Measurements from ENCODE around the gene YWHAG.

Gene YWHAG

GRCh38 chr7:76394957-76395356, 36.2 kb upstream of the YWHAG start:
- TF ChIP-seq USF1 (IDR thresholded peaks at IDR 0.05) (no peak), CREB1 (IDR thresholded peaks at IDR 0.05; ENCODE audit: low read depth) (no peak), ZBTB7A (IDR thresholded peaks at IDR 0.05; ENCODE audit: low read depth) (no peak), NFIC (IDR thresholded peaks at IDR 0.05) (no peak), REST (IDR thresholded peaks at IDR 0.05; ENCODE audit: low read depth) (no peak), MAX (IDR thresholded peaks at IDR 0.05) (no peak), RAD21 (IDR thresholded peaks at IDR 0.05; ENCODE audit: low read depth) (no peak), TEAD4 (IDR thresholded peaks at IDR 0.05) (no peak), FOXM1 (IDR thresholded peaks at IDR 0.05; ENCODE audit: borderline replicate concordance, low read depth) (no peak), TCF12 (IDR thresholded peaks at IDR 0.05; ENCODE audit: low read depth) (no peak), YY1 (IDR thresholded peaks at IDR 0.05; ENCODE audit: low read depth) (no peak), EP300 (IDR thresholded peaks at IDR 0.05; ENCODE audit: borderline replicate concordance) (no peak), CEBPB (IDR thresholded peaks at IDR 0.05) (no peak), TAF1 (IDR thresholded peaks at IDR 0.05; ENCODE audit: low read depth) (no peak), EGR1 (IDR thresholded peaks at IDR 0.05) (no peak)

GRCh38 chr7:76393116-76394031, 34.6 kb upstream of the YWHAG start:
- peak; percentile 53 for TF ChIP-seq USF1 (IDR thresholded peaks at IDR 0.05)
- TF ChIP-seq TCF12 (IDR thresholded peaks at IDR 0.05; ENCODE audit: low read depth), result no peak
- TF ChIP-seq MAX (IDR thresholded peaks at IDR 0.05), result peak; percentile 93
- no peak for TF ChIP-seq RAD21 (IDR thresholded peaks at IDR 0.05; ENCODE audit: low read depth)
- peak; percentile 6; the same call in 1 of the 2 replicates for TF ChIP-seq TEAD4 (IDR thresholded peaks at IDR 0.05)
- TF ChIP-seq TAF1 (IDR thresholded peaks at IDR 0.05; ENCODE audit: low read depth), result peak; percentile 60; the same call in 1 of the 2 replicates

GRCh38 chr7:76392531-76393115, 33.8 kb upstream of the YWHAG start:
- TF ChIP-seq TAF1 (IDR thresholded peaks at IDR 0.05; ENCODE audit: low read depth) (no peak), RAD21 (IDR thresholded peaks at IDR 0.05; ENCODE audit: low read depth) (no peak), ZBTB7A (IDR thresholded peaks at IDR 0.05; ENCODE audit: low read depth) (no peak), FOXM1 (IDR thresholded peaks at IDR 0.05; ENCODE audit: borderline replicate concordance, low read depth) (no peak), REST (IDR thresholded peaks at IDR 0.05; ENCODE audit: low read depth) (no peak), MAX (IDR thresholded peaks at IDR 0.05) (no peak), NFIC (IDR thresholded peaks at IDR 0.05) (no peak), EP300 (IDR thresholded peaks at IDR 0.05; ENCODE audit: borderline replicate concordance) (no peak), USF1 (IDR thresholded peaks at IDR 0.05) (no peak), YY1 (IDR thresholded peaks at IDR 0.05; ENCODE audit: low read depth) (no peak), CEBPB (IDR thresholded peaks at IDR 0.05) (no peak), TCF12 (IDR thresholded peaks at IDR 0.05; ENCODE audit: low read depth) (no peak), EGR1 (IDR thresholded peaks at IDR 0.05) (no peak), CREB1 (IDR thresholded peaks at IDR 0.05; ENCODE audit: low read depth) (no peak), TEAD4 (IDR thresholded peaks at IDR 0.05) (no peak)

GRCh38 chr7:76390092-76390491, 31.3 kb upstream of the YWHAG start:
- no peak for TF ChIP-seq EP300 (IDR thresholded peaks at IDR 0.05; ENCODE audit: borderline replicate concordance)
- no peak for TF ChIP-seq ZBTB7A (IDR thresholded peaks at IDR 0.05; ENCODE audit: low read depth)
- TF ChIP-seq TEAD4 (IDR thresholded peaks at IDR 0.05), result no peak
- TF ChIP-seq FOXM1 (IDR thresholded peaks at IDR 0.05; ENCODE audit: borderline replicate concordance, low read depth), result no peak
- no peak for TF ChIP-seq TAF1 (IDR thresholded peaks at IDR 0.05; ENCODE audit: low read depth)
- TF ChIP-seq CEBPB (IDR thresholded peaks at IDR 0.05), result no peak
- TF ChIP-seq EGR1 (IDR thresholded peaks at IDR 0.05), result no peak
- no peak for TF ChIP-seq NFIC (IDR thresholded peaks at IDR 0.05)
- TF ChIP-seq TCF12 (IDR thresholded peaks at IDR 0.05; ENCODE audit: low read depth), result no peak
- no peak for TF ChIP-seq CREB1 (IDR thresholded peaks at IDR 0.05; ENCODE audit: low read depth)
- no peak for TF ChIP-seq YY1 (IDR thresholded peaks at IDR 0.05; ENCODE audit: low read depth)
- no peak for TF ChIP-seq RAD21 (IDR thresholded peaks at IDR 0.05; ENCODE audit: low read depth)
- TF ChIP-seq MAX (IDR thresholded peaks at IDR 0.05), result no peak
- TF ChIP-seq REST (IDR thresholded peaks at IDR 0.05; ENCODE audit: low read depth), result no peak
- no peak for TF ChIP-seq USF1 (IDR thresholded peaks at IDR 0.05)
